GM12878 (cell line): ENCODE measurements around the gene MYO6.

ENCODE experiments used
- CBX5 ChIP-seq: sonication (generic); IDR thresholded peaks from 2 replicates; pipeline ENCODE4 v1.6.1; 2016; ENCODE audit warnings: low read depth, moderate library complexity, mild to moderate bottlenecking, inconsistent platforms
- CTCF ChIP-seq, 3 experiments: IDR thresholded peaks in 2 of 3; conservative IDR thresholded peaks in 1 of 3; 2 replicates each; pipeline ENCODE4 v1.5.1; 2011; ENCODE audit warnings: low read depth in 3 of 3, low read length in 3 of 3, mild to moderate bottlenecking in 3 of 3, control low read depth in 2 of 3, moderate library complexity in 2 of 3, inconsistent platforms in 1 of 3, mixed read lengths in 1 of 3; ENCODE audit not compliant: control insufficient read depth in 2 of 3, insufficient read depth in 1 of 3; ENCODE audit errors: extremely low read depth in 1 of 3
- FOS ChIP-seq: IDR thresholded peaks from 3 replicates; pipeline ENCODE4 v1.6.1; 2011; ENCODE audit warnings: borderline replicate concordance; ENCODE audit not compliant: insufficient read length; ENCODE audit errors: extremely low read depth
- FOXM1 ChIP-seq: IDR thresholded peaks from 2 replicates; pipeline ENCODE4 v1.6.1; 2012; ENCODE audit warnings: low read depth, mild to moderate bottlenecking, inconsistent platforms, low read length, moderate library complexity
- PAX5 ChIP-seq: IDR thresholded peaks from 2 replicates; pipeline ENCODE4 v1.6.1; 2011; ENCODE audit warnings: low read depth, low read length, borderline replicate concordance
- POLR2A ChIP-seq: IDR thresholded peaks from 2 replicates; pipeline ENCODE4 v1.6.1; 2011; ENCODE audit warnings: low read depth, mild to moderate bottlenecking, low read length
- POLR2AphosphoS5 ChIP-seq: IDR thresholded peaks from 2 replicates; pipeline ENCODE4 v1.6.1; 2011; ENCODE audit warnings: mild to moderate bottlenecking, low read length, inconsistent platforms

- TF ChIP-seq PAX5 (no peak), CTCF (IDR thresholded peaks at IDR 0.05 in 2 of 3, conservative IDR thresholded peaks at IDR 0.05 in 1 of 3; ENCODE audit: control insufficient read depth in 2 of 3, extremely low read depth in 1 of 3, insufficient read depth in 1 of 3, low read depth in 3 of 3, low read length in 3 of 3) (no peak), POLR2A (no peak), FOXM1 (no peak), FOS (no peak), CBX5 (no peak), POLR2AphosphoS5 (no peak)
Observed at GRCh38 chr6:75884822-75885221, 135.8 kb downstream of the MYO6 start.
